Natural killer cell (primary cell): Measurements from ENCODE around the gene GRIN2D. TPM values are rescaled to one million over a fixed set of nuclear protein-coding genes. Genes with fewer than 3 reads are reported as not detected.
A peak's percentile ranks its signal among the peaks of the same experiment; 100 is the strongest.

Experiments
- ATAC-seq, 3 donors: fragments of 150-1000 bp in 2 of 3; fragments of 200-7000 bp in 1 of 3; cut with Tn5 transposase; 1 replicate in 1 of 3; 2 replicates in 2 of 3; pipeline ENCODE4 v1.10.0; 2021; ENCODE audit warnings: mild to moderate bottlenecking in 2 of 3, moderate library complexity in 2 of 3
- DNase-seq, 2 donors: peaks; one replicate each; pipeline versions ENCODE4 v3.0.0 to v3.0.0-alpha.2; 2013 to 2021; ENCODE audit warnings: mixed read lengths in 1 of 2
- H3K27ac ChIP-seq: one replicate; pipeline ENCODE4 v1.5.1; 2013; ENCODE audit warnings: mild to moderate bottlenecking, low read length
- H3K27me3 ChIP-seq: one replicate; pipeline ENCODE4 v1.6.1; 2013; ENCODE audit warnings: low read length; ENCODE audit not compliant: control insufficient read depth, insufficient read depth
- H3K36me3 ChIP-seq: one replicate; pipeline ENCODE4 v1.6.1; 2013; ENCODE audit warnings: low read length; ENCODE audit not compliant: control insufficient read depth, insufficient read depth
- H3K4me1 ChIP-seq: one replicate; pipeline ENCODE4 v1.6.1; 2013; ENCODE audit warnings: low read length; ENCODE audit not compliant: control insufficient read depth, insufficient read depth
- H3K4me3 ChIP-seq: one replicate; pipeline ENCODE4 v1.5.1; 2013; ENCODE audit warnings: low read length
- H3K9me3 ChIP-seq: one replicate; pipeline ENCODE4 v1.6.1; 2013; ENCODE audit warnings: low read length; ENCODE audit not compliant: control insufficient read depth, insufficient read depth
- H3K27ac Mint-ChIP-seq, 2 donors: one replicate each; pipeline ENCODE4 v1.8.0; 2022; ENCODE audit warnings: mild to moderate bottlenecking in 2 of 2, mixed read lengths in 2 of 2, moderate library complexity in 1 of 2
- H3K27me3 Mint-ChIP-seq, 2 donors: one replicate each; pipeline ENCODE4 v1.8.0; 2022; ENCODE audit warnings: low read depth in 2 of 2, mixed read lengths in 2 of 2
- H3K36me3 Mint-ChIP-seq: one replicate; pipeline ENCODE4 v1.8.0; 2022; ENCODE audit warnings: mixed read lengths
- H3K4me1 Mint-ChIP-seq, 2 donors: one replicate each; pipeline ENCODE4 v1.8.0; 2022; ENCODE audit warnings: mixed read lengths in 2 of 2
- H3K4me3 Mint-ChIP-seq: one replicate; pipeline ENCODE4 v1.8.0; 2022; ENCODE audit warnings: mild to moderate bottlenecking, moderate library complexity, mixed read lengths
- H3K9me3 Mint-ChIP-seq, 2 donors: one replicate each; pipeline ENCODE4 v1.8.0; 2022; ENCODE audit warnings: mixed read lengths in 2 of 2
- WGBS: methylation state at CpG from one replicate; pipeline ENCODE4 v1.1.7; 2013; ENCODE audit warnings: missing lambda C conversion rate; ENCODE audit not compliant: insufficient coverage; 5-methylcytosine and 5-hydroxymethylcytosine counted together
- intact Hi-C: fragments of 100-400 bp; cut with micrococcal nuclease; formaldehyde crosslinking; loops from one replicate; pipeline ENCODE4 v1.14.2; 2022
- total RNA-seq, 4 donors: library from RNA; stranded (reverse); fragments of 120-200 nt in 1 of 4; gene quantifications; one replicate each; pipeline versions ENCODE4 v1.2.3 to v1.2.4, GENCODE V29; 2013 to 2022
- TF ChIP-seq, protein P1 (sequence below): fragments of 200-600 bp; IDR thresholded peaks from one replicate; pipeline ENCODE4 v1.8.0; 2022; ENCODE audit warnings: antibody characterized with exemption

The GRIN2D gene
- total RNA-seq, 3 donors from 2014 or later (not counting 1 experiment from before 2014, with no cell fraction given), result 0.05 to 0.28 (median 0.07) TPM

DNA sequence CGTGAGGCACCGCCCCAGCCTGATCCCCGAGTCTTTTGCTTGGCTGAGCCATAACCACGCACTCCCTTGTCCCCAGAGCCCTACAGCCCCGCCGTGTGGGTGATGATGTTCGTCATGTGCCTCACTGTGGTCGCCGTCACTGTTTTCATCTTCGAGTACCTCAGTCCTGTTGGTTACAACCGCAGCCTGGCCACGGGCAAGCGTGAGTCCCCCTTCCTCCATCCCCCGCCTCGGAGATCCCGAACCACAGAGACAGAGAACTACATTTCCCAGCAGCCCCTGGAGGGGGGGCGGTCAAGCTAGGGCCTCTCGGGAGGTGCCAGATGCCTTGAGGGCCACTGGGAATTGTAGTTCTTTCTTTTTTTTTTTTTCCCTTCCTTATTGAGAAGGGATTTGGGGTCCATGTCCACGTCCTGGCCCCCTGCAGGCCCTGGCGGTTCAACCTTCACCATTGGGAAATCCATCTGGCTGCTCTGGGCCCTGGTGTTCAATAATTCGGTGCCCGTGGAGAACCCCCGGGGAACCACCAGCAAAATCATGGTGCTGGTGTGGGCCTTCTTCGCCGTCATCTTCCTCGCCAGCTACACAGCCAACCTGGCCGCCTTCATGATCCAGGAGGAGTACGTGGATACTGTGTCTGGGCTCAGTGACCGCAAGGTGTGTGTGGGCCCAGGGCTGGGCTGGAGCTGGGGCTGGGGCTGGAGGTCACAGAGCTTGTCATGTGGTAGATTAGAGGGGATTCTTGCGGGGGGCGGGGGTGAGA lies 25.9 kb downstream of the GRIN2D start:
- WGBS, result 45% methylated on average over 29 of the region's 31 CpGs
- Histone ChIP-seq H3K4me1 (peaks cover 32% of the 10 kb centered on the region), H3K27me3 (peaks cover 13% of the 10 kb centered on the region), H3K9me3 (no peaks in the 10 kb centered on the region), H3K27ac (no peak overlapping the region), H3K36me3 (no peaks in the 10 kb centered on the region), H3K4me3 (peak overlapping the region; percentile 4)
- Mint-ChIP-seq H3K4me3 (peak overlapping the region; percentile 85), H3K36me3 (no peaks in the 10 kb centered on the region), H3K9me3 (no peaks in the 10 kb centered on the region), H3K4me1 (peaks cover 14 to 29% of the 10 kb centered on the region in 2 donors), H3K27me3 (peaks cover 0 to 12% of the 10 kb centered on the region in 2 donors), H3K27ac (peak overlapping the region; percentile 76 to 91)
- intact Hi-C loops, result loop anchor here (1.0 to 2.0 kb wide), 2 partner anchors 17 to 56 kb away; partner anchors contain the start of gene TMEM143
- DNase-seq (peak; percentile 66 to 82), ATAC-seq (peak; percentile 86 to 88 (median 87))
- TF ChIP-seq, protein P1, sequence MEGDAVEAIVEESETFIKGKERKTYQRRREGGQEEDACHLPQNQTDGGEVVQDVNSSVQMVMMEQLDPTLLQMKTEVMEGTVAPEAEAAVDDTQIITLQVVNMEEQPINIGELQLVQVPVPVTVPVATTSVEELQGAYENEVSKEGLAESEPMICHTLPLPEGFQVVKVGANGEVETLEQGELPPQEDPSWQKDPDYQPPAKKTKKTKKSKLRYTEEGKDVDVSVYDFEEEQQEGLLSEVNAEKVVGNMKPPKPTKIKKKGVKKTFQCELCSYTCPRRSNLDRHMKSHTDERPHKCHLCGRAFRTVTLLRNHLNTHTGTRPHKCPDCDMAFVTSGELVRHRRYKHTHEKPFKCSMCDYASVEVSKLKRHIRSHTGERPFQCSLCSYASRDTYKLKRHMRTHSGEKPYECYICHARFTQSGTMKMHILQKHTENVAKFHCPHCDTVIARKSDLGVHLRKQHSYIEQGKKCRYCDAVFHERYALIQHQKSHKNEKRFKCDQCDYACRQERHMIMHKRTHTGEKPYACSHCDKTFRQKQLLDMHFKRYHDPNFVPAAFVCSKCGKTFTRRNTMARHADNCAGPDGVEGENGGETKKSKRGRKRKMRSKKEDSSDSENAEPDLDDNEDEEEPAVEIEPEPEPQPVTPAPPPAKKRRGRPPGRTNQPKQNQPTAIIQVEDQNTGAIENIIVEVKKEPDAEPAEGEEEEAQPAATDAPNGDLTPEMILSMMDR, result no peak

DNA sequence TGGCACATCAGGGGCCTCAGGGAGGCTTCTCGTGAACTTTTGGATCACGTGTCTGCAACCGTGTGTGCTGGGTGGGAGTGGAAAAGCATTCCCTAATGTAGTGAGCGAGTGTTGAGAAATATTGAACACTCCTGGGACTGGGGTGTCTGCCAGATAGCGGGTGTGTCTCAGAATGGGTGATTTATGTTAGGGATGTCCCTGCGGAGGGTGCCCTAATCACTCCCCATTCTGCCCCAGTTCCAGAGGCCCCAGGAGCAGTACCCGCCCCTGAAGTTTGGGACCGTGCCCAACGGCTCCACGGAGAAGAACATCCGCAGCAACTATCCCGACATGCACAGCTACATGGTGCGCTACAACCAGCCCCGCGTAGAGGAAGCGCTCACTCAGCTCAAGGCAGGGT lies 28.1 kb downstream of the GRIN2D start:
- no peaks in the 10 kb centered on the region for H3K36me3 Mint-ChIP-seq
- H3K36me3 ChIP-seq, result no peaks in the 10 kb centered on the region
- ATAC-seq (no peak), DNase-seq (no peak)
- H3K9me3 ChIP-seq, result no peaks in the 10 kb centered on the region
- TF ChIP-seq, protein P1, result no peak
- WGBS, result 91% methylated on average over 16 of the region's 16 CpGs
- H3K4me3 Mint-ChIP-seq, result no peak overlapping the region
- peaks cover 13% of the 10 kb centered on the region for H3K4me1 ChIP-seq
- peaks cover 0 to 11% of the 10 kb centered on the region in 2 donors for H3K27me3 Mint-ChIP-seq
- peaks cover 14 to 23% of the 10 kb centered on the region in 2 donors for H3K4me1 Mint-ChIP-seq
- peaks cover 4% of the 10 kb centered on the region for H3K27me3 ChIP-seq
- no peak overlapping the region for H3K4me3 ChIP-seq
- H3K27ac Mint-ChIP-seq, result no peak overlapping the region
- intact Hi-C loops, result no loop called here
- H3K9me3 Mint-ChIP-seq, result no peaks in the 10 kb centered on the region
- H3K27ac ChIP-seq, result no peak overlapping the region

DNA sequence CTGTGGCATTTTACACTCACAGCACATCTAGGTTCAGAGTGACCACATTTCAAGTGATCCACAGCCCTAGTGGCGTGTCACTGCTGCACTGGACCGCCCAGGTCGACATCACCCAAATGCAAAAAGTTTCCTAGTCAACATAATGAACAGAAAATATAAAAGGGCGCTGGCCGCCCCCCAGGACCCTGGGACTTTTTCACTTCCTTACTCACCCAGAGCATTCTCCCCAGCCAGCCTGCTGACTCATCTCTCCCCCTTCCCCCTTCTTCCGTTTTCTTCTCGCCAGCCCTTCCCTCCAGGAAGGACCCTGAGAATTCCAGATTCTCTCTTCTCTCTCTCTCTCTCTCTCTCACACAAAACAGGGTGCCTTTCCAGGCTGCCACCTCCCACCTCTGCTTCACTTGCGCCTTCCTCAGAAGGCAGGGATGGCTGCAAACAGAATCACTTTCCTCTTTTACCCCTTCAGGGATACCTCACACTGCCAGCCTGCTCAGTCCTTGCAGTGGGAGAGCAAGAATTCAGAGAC lies 31.3 kb downstream of the GRIN2D start:
- peaks cover 5 to 6% of the 10 kb centered on the region in 2 donors for H3K4me1 Mint-ChIP-seq
- TF ChIP-seq, protein P1, result no peak
- H3K27ac Mint-ChIP-seq, result no peak overlapping the region
- no peak overlapping the region for H3K4me3 ChIP-seq
- no peak for ATAC-seq
- no peaks in the 10 kb centered on the region for H3K27me3 ChIP-seq
- no peaks in the 10 kb centered on the region for H3K36me3 ChIP-seq
- no peaks in the 10 kb centered on the region for H3K9me3 Mint-ChIP-seq
- DNase-seq, result no peak
- 8% methylated on average over 8 of the region's 8 CpGs for WGBS
- H3K4me3 Mint-ChIP-seq, result no peak overlapping the region
- intact Hi-C loops, result no loop called here
- H3K27ac ChIP-seq, result no peak overlapping the region
- H3K36me3 Mint-ChIP-seq, result no peaks in the 10 kb centered on the region
- peaks cover 0 to 11% of the 10 kb centered on the region in 2 donors for H3K27me3 Mint-ChIP-seq
- H3K9me3 ChIP-seq, result no peaks in the 10 kb centered on the region
- no peaks in the 10 kb centered on the region for H3K4me1 ChIP-seq
